HG02884 (cell line): ENCODE data around the gene AFF3.

Source experiments
- ATAC-seq: cut with Tn5 transposase; IDR thresholded peaks from one replicate; pipeline ENCODE4 v1.9.1; 2021; ENCODE audit warnings: mild to moderate bottlenecking, moderate library complexity; ENCODE audit not compliant: unreplicated experiment

AFF3 gene

DNA sequence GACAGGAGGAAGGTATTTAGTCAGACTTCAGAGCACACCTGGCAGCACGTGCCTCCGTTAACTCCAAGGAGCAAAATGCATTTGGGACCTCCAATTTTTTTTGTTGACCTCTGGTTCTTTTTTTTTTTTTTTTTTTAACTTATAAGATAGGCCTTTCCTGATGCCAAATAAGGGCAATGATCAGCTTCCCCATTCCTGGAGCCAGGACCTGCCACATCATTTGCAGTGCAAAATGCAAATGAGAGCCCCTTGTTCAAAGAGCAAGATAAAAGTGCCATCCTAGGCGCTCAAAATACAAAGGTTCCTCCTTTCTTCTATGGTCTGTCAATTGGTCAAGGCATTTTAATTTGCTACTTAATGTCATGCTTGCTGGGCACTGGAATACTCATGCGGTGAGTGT lies 519.4 kb downstream of the AFF3 start:
- ATAC-seq, result no peak

DNA sequence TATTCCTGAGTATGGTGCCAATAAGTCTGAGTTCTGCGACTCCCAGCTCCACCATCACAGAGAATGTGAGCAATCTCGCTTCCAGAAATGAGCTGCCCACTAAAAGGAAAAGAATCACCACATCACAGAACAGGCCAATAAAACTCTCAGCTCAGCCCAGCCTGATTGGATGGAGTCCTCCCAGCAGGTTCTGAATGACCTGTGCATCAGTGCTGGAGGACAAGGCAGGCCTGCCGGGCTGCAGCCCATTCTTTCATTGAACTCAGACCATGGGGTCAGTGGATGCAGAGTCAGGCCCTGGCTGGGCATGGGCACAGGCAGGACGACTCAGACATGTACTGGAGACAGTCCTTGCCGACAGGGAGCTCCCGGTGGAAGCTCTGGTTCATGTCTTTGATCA lies 519.9 kb downstream of the AFF3 start:
- ATAC-seq, result no peak

DNA sequence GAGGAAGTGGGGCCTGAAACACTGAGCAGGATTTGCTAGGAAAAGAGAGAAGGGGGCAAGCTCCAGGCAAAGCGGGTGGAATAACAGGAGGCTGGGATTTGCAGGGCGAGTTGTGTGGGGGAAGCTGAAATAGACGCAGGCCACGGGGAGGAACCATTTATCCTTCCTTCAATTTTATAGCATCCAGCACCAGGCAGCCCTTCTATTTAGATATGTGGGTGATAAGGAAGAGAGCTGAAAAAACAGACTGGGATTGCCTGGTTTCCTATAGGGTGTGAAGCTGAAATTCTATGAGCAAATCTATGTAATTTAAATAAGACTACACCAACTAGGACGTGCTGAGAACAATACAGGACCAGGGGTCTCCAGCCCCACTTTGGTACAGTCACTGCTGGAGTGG lies 520.6 kb downstream of the AFF3 start:
- ATAC-seq, result no peak

DNA sequence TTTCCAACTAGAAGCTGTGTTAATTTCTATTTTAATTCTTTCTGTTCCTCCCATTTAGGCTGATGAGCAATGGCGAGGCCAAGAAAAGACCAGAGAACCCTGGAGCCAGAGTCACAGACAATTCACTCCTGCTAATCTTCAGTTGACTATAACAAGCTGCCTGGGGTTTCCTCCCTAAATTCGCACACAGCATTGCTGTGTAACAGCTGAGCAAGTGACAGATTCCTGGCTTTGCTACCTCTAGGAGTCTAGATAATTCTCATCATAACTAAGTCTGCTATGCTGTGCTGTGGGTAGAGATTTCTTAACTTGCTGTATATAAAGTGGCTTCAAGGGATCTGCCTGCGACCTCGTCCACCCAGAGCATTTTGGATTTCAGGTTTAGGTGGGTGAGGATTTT lies 521.3 kb downstream of the AFF3 start:
- ATAC-seq, result no peak

DNA sequence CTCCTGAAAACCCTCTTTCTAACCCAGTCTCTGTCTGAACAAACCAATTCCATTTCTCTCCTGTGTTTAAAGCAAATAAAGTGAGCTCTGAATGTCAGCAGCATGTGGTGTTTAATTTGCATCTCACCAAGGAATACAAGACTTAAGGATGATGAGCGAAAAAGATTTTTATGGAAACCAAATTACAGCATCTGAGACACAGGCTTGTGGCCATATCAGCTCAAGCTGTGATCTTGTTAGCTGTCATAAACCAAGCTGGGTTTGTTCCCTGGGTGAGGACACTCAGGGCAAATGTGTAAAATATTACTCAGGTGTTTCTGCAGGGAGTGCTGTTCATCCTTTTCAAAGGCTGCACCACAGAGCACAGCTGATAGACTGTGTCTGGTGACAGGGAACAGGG lies 523.2 kb downstream of the AFF3 start:
- no peak for ATAC-seq

DNA sequence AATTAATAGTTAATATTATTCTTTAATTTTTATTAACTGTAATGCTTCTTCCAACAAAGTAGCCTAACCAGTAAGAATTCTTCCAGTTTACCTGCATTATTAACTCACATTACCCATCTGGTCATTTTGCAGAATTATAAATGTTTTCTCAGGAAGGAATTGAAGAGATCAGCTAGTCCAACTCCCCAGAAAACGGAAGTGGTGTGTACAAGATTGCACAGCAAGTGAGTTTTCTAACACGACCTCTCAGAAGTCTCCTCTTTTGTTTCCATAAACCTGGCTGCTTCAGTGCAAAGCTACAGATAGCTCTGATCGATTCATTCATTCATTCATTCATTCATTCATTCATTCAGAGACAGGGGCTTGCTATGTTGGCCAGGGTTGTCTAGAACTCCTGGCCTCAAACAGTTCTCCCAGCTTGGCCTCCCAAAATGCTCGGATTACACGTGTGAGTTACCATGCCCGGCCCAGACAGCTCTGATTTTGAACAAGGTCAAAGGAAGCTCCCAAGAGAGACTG lies 523.8 kb downstream of the AFF3 start:
- no peak for ATAC-seq

DNA sequence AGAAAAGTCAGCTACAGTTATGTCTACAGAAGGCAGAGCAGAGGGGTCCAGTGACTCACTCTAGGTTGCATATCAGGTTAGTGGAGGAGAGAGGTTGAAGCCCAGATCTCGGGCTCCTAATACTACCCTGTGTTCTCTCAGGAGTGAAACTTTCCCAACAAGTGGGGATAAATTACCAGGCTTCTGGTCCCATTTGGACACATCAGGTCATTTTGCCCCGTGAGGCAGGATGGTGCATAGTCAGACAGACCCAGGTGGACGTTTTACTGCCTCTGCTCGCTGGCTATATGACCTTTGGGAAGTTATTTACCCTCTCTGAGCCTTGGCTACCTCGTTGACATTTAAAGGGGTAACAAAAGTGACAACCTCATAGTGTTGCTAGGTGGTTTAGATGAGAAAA lies 524.6 kb downstream of the AFF3 start:
- ATAC-seq, result no peak

DNA sequence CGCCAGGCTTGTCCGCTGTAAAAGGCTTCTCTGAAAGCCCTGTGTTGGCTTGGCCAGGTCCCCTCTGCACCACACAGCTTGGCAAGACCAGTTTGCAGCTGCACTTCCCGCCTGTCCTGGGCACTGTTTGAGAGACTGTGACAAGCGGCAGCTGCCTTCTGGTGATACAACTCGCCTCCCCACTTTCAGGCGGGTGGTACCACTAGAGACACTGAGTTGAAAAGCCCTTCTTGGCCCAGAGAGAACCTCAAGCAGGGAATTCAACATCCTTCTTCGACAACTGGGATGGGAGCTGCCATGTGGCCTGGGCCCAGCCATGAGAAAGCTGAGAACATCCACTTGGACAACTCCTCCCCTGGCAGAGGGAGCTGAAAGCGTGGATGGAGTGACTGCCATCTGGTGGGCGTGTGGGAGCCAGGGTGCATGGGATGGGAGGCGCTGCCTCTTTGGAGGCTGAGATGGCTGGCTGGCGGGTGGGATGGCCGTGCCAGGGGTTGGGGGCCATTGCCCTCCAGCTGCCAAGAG lies 527.1 kb downstream of the AFF3 start:
- no peak for ATAC-seq

DNA sequence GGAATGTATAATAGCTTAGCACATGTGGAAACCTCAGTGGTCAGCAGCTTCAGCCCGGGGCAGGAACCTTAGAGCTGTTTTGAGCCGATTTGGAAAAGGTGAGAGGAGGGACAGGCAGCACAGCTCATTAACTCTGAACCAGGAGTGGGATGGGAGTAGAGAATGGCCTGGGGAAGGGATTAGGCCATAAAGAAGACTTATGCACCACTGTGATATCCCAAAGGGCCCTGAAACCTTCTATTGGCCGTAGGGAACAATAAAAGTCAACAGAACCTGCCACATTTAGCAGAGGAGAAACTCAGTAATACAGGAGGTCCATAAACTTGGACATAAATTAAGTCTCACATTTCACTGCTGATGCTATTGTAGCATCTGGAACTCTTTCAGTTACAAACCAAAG lies 528.4 kb downstream of the AFF3 start:
- ATAC-seq, result no peak

DNA sequence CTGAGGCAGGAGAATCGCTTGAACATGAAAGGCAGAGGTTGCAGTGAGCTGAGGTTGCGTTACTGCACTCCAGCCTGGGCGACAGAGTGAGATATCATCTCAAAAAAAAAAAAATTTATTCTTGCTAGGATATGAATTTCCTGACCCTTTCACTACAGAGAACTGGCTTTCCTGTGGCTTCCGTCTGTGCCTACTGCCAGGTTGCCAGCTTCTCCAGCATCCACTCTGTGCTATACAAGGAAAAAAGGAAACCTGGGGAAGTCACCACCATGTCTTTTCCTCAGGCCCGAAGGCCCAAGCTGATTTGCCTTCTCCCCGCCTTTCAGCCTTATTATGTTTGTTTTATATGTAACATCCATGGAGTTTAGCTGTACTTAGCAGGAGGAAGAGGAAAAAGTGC lies 530.6 kb downstream of the AFF3 start:
- no peak for ATAC-seq

DNA sequence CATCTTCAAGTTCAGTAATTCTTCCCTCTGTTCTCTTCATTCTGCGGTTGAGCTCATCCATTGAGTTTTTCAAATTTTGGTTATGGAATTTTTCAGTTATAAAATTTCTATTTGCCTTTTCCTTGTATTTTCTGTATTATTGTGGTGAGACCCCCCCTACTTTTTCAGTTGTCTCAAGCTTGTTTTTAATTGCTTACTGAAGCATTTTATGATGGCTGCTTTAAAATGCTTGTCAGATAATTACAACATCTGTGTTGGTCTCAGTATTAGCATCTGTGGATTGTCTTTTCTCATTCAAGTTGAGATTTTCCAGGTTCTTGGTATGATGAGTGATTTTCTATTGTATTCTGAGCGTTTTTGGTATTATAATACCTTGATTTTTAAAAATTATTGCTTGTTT lies 531.4 kb downstream of the AFF3 start:
- no peak for ATAC-seq

DNA sequence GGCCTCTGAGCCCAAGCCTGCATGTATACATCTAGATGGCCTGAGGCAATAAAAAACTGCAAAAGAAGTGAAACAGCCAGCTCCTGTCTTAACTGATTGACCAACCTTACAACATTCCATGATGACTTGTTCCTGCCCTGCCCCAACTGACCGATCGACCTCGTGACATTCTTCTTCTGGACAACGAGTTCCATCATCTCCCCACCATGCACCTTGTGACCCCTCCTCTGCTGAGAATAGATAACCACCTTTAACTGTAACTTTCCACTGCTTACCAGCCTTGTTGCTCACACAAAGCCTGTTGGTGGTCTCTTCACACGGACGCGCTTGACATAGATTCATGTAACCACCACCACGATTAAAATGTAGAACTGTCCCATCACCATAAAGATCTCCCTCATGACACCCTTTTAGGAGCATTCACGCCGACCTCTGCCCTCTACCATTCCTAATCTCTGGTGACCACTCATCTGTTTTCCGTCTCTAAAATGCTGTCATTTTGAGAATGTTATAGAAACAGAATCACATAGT lies 532.5 kb downstream of the AFF3 start:
- no peak for ATAC-seq

DNA sequence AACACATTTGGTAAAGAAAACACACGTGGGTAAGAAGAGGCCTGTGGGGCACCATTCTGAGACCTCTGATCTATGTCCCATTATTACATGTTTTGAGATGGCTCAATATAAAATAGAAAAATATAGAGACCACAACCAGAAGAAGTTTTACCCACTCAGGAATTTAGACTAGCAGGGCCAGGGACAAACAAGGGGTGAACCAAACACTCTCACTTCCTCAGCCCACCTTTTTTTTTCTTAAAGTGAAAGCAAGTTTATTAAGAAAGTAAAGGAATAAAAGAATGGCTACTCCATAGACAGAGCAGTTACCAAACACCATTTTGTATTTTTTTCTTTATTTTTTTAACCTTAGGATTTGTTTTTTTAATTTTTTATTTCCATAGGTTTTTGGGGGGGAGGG lies 533.5 kb downstream of the AFF3 start:
- ATAC-seq, result no peak

DNA sequence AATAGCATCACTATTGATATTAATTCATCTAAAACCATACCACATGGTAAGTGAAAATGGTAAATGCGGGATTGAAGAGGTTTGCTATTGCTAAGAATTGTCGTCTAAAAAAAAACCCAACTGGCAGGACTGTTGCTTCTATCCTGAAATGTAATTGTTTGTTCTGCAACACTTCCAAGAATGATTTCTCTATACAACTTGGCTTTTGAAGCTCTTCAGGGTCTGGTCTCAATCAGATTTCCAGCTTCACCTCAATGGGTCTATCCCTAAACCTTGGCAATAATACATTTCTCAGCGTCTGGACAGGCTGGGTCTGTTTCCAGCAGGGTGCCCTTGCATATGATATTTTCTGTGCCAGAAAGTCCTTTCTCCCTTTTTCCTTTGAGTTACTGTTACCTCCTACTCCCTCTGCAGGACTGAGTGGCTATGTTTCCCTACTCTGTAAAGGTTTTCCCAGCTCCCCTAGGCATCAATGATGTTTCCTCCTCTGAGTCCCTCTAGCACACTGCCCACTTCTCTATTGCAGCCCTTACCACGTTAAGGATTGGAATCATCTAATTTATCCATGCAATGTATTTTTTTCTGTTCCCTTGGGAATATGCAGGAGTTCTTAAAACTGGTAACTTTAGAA lies 534.4 kb downstream of the AFF3 start:
- no peak for ATAC-seq

DNA sequence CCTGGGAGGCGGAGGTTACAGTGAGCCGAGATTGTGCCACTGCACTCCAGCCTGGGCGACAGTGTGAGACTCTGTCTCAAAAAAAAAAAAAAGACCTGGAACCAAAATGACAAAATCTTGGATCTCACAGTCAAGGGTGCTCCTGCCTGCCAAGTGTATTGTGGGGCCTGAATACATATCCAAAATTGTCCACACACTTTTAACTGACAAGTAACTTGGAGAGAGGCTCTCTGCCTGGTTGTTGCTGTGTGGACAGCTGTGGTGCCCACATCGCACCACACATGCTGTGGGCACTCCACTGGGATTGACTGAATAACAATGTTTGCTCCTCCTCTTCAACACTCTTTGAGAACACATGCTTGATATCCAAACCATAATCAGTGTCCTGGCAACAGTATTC lies 534.9 kb downstream of the AFF3 start:
- ATAC-seq, result no peak

DNA sequence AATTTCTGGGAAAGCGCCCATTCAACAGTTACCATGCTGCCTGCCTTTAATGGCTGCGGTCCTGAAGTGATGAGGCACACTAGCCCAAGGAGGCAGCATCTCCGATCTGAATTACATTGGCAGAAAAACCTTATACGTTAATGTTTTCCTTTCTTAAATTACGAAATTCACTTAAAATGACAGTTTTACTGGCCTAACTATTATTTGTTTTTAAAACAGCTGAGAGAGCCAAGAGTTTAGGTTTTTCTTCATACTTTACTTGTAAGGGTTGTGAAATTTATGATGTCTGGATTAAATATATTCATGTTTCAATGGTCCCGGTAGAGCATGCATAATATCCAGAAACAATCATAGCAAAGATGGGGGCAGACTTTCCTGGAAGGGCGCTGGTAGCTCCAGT lies 537.4 kb downstream of the AFF3 start:
- ATAC-seq, result no peak

DNA sequence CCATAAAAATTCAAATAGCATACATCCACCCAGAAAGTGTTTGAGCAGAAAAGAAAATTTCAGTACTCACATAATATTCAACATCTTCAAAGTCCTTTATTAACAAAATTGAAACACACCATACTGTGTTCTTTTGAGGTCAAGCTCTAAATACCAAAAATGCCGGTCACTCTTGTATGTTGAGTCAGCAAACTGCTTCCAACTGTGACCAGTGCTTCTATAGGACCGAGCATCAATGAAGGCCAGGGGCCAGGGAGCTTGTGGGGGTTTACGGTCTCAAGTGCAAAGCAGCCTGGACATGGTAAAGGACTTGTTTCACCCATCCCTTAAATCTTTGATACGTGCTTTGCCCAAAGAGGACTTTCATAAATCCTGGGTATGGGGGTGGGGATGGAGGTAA lies 539.9 kb downstream of the AFF3 start:
- ATAC-seq, result no peak

DNA sequence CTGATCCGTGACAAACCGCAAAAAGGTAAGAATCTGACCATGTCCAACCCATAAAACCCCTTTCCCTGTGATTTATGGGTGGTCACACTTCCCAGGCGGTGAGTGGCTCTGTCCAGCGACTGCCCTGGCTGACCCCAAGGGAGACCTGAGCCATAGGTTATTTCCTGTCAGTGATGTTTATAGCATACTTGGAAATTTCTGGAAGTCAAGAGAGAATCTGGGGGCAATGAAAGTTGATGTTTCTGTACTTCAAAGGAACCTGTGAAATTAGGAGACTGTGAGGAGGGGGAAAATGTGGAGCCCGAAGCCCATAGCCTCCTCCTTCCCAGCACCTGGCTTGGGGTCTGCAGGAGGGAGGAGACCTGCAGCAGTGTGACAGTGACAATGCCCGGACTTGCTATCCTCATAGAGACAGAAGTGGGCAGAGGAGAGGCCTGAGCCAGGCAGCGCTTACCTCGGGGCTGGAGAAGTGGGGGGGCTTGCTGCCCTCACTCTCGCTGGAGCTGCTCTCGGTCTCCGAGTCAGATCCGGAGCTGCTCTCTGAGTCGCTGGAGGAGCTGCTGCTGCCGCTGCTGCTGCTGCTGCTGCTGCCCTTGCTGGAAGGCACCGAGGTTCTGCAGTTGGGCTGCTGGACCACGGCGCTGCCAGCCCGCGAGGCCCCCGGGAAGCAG lies 541.3 kb downstream of the AFF3 start:
- ATAC-seq, result no peak

DNA sequence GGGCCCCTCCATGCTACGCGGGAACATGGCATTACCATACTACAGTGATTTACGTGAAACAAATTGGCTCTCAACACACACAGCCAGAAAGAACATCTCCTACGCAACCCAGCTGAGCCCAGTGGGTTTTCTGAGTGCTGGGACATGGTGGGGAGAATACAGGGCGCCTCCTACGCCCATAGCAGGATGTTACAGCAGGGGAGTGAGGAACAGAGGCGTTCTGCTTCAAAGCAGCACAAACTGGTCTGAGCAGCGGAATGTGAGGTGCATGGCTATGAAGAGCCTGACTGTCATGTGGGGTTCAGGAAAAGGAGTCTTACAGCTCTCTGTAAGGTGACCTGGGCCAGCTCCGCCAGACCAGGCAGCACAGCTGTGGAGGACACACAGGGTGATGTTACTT lies 543.9 kb downstream of the AFF3 start:
- ATAC-seq, result no peak

DNA sequence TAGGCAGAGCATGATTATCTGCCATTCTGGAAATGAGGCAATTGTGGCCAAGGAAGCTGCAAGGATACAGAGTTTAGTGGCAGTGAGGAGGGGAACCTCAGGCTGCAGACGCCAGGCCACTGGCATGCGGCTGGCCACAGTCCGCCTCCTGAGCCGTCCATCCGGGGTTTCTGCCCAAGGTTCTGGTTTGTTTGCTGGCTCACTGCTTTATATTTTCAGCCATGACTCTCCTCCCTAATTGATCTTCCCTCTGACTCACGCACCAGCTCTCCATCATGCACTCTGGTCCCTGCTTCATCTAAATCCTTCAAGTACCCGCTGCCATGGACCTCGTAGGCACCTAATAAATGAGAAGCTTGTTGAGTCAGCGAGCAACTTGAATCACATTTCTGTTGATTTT lies 544.8 kb downstream of the AFF3 start:
- no peak for ATAC-seq

DNA sequence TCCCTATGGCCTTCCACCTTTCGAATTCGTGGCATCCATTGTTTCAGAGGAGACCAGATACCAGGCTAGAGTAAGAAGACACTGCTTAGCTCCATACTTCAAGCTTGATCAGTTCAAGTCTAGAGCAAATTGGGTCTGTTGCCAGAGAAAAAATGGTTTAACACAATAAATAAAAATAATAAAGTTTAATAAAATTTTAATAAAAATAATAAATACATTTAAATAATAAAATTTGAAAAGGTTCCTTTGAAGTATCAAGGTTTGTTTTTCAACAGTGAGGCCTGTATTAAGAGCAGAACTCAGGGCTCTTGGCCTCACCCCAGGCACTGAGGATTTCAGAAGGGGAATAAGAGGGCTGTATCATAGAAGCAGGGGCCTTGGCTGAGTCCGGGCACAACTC lies 547.0 kb downstream of the AFF3 start:
- ATAC-seq, result no peak

DNA sequence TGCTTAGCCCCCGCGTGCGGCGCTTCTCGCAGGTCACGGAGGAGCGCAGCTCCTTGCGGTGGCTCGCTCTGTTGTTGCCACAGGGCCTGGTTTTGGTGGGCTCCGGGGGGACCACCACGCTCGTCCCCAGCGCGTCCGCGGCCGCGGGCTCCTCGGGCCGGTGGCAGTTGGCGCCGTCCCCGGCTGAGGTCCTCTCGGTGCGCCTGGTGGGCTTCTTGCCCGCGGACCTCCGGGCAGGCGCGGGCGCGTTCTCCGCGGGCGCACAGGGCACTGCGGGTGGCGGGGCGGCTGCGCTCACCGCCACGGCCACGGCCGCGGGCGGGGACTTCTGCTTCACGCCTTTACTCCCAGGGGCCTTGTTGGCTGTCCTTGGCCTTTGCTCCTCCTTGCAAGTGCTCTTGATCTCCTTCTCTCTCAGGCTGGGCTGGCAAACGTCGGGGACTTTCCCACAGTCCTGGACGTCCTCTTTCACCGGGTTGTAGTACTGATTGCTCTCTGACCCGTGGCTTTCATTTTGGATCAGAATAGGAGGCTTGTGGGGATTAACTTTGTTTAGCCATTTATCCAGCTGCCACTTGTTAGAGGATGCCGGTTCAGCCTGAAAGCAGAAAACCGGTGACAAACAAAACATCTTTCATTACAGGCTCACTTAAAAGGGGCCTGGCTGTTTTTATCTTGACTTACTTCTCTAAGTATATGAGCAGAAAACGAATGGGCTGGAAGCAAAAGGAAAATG lies 548.5 kb downstream of the AFF3 start:
- no peak for ATAC-seq
